ENCODE measurements around the gene HOXD8. TPM values are rescaled to one million over a fixed set of nuclear protein-coding genes. Genes with fewer than 3 reads are reported as not detected.

Gene HOXD8
- total RNA-seq, 3 donors from 2014 or later: 10.5 to 36.1 (median 13.8) TPM

DNA sequence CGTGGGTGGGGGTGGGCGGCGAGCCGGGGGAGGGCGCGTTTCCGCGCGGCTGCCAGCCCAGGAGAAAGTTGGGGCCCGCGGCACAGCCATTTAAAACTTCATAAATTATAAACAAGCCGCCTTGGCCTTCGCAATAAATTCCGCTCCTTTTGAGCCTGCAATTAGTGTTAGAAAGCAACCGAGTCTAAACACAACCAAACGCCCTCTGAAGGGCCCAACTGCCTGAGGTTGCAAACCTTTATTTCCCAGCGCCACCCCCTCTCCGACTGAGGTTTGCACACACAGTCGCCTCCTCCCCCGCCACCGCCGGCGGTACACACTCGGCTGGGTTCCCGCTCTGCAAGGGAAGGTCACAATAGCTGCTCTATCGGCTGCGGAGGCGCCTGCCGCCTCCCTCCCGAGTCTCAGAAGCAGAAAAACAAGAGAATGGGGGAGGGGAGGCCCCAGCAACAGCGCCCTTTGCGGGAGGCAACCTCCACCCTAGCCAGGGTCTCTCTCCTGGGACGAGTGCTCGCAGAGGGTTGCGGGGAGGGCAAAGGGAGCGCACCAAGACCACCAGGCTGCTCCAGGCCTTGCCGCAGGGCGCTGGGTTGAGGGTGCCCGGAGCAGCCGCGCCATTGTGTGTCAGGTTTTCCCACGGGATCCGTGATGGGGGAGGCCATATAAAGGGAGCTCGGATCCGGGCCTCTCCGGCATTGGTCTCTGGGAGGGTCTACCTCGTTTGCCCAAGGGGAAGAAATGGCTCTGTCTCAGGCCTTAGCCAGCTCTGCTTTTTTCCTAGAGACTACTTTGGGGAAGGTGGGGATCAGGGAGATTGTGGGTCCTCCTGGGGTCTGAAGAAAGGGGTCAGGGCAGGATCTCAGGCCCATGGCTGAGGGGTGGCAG, 45.6 kb downstream of the HOXD8 start:
- DNase-seq (ENCODE audit: low spot score in 2 of 2): no peak
- intact Hi-C loops (cut with DNase I; ENCODE audit: low total_unique reads): no loop called here
- Histone ChIP-seq H3K9me3 (no peaks in the 10 kb centered on the region), H3K4me3 (peak overlapping the region in 2 of 3 donors; percentile 13 to 31), H3K36me3 (no peaks in the 10 kb centered on the region), H3K4me1 (no peaks in the 10 kb centered on the region), H3K27me3 (peaks cover 2 to 92% of the 10 kb centered on the region in 2 donors), H3K27ac (peak overlapping the region in 1 of 2 donors; percentile 19)
- TF ChIP-seq POLR2AphosphoS5 (IDR thresholded peaks at IDR 0.05) (no peak), POLR2A (IDR thresholded peaks at IDR 0.05) (no peak)
- TF ChIP-seq, protein P1, sequence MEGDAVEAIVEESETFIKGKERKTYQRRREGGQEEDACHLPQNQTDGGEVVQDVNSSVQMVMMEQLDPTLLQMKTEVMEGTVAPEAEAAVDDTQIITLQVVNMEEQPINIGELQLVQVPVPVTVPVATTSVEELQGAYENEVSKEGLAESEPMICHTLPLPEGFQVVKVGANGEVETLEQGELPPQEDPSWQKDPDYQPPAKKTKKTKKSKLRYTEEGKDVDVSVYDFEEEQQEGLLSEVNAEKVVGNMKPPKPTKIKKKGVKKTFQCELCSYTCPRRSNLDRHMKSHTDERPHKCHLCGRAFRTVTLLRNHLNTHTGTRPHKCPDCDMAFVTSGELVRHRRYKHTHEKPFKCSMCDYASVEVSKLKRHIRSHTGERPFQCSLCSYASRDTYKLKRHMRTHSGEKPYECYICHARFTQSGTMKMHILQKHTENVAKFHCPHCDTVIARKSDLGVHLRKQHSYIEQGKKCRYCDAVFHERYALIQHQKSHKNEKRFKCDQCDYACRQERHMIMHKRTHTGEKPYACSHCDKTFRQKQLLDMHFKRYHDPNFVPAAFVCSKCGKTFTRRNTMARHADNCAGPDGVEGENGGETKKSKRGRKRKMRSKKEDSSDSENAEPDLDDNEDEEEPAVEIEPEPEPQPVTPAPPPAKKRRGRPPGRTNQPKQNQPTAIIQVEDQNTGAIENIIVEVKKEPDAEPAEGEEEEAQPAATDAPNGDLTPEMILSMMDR (IDR thresholded peaks at IDR 0.05): no peak

DNA sequence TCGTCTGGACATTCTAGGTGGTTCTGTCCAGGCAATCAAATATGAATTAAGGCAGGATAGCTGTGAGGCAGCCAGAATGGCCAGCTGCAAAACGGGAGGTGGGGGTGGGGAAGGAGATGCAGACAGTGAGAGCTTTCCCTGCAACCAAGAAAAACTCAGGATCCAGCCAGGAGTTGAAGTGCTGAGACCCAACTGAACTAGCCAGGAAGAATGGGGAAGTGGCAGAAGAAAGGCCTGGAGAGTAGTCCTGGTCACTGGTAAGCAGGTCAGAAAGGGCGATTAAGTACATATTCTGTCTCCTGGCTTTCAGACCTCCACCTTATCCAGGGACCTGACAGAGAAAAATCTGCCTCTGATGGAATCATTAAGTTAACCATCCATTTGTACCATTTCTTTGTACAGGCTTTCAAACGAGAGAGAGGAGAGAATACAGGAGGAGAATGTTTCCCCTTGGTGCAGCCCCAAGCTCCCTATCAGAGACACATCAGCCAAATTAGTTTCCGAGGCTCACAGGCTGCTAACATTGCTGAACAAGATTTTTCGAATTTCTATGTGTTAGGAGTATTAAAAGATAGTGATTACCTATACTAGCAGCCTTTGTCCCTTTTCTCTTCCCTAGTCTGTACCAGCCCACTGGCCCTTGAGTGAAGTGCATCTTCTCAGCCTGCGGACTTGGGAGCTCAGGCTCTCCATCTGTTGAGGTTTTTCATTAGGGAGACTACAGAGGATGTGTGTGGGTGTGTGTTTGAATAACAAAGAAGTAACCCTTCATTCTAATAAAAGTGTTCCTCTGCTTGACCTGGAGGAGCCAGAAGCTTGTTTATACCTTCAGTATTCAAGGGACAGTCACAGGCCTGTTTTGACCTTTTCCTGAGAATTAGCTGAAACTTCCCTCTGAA, 46.5 kb downstream of the HOXD8 start:
- H3K27ac ChIP-seq: peak overlapping the region in 1 of 2 donors; percentile 19
- no peaks in the 10 kb centered on the region for H3K36me3 ChIP-seq
- no peaks in the 10 kb centered on the region for H3K4me1 ChIP-seq
- no peaks in the 10 kb centered on the region for H3K9me3 ChIP-seq
- DNase-seq (ENCODE audit: low spot score in 2 of 2): no peak
- TF ChIP-seq POLR2AphosphoS5 (IDR thresholded peaks at IDR 0.05): no peak
- no peak for TF ChIP-seq POLR2A (IDR thresholded peaks at IDR 0.05)
- TF ChIP-seq, protein P1 (IDR thresholded peaks at IDR 0.05): no peak
- peaks cover 2 to 89% of the 10 kb centered on the region in 2 donors for H3K27me3 ChIP-seq
- intact Hi-C loops (cut with DNase I; ENCODE audit: low total_unique reads): no loop called here
- H3K4me3 ChIP-seq: no peak overlapping the region

DNA sequence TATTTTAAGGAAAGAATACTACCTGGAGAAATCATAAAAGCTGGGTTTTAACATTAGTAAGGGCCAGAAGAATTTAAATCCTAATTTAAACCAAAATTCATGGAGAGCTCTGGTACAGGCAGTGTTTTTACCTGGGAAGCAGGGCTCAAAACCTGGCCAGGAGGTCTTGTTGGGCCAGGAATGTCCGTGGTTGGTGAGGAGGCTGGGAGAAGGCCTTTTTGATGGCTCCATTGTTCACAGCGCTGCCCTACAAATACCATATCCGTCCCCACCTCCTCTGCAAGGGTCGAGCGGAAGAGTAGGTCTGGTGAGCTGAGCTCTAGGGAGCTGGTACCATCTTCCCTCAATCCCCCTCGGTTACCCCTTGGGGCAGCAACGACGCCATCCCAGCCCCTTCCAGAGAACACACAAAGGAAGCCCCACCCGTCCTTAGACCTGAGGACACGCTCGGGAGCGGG, 48.1 kb downstream of the HOXD8 start:
- intact Hi-C loops (cut with DNase I; ENCODE audit: low total_unique reads): no loop called here
- Histone ChIP-seq H3K27ac (peak overlapping the region in 1 of 2 donors; percentile 41), H3K4me1 (no peaks in the 10 kb centered on the region), H3K9me3 (no peaks in the 10 kb centered on the region), H3K4me3 (peak overlapping the region; percentile 40 to 51 (median 42)), H3K27me3 (peaks cover 2 to 73% of the 10 kb centered on the region in 2 donors), H3K36me3 (no peaks in the 10 kb centered on the region)
- no peak for DNase-seq (ENCODE audit: low spot score in 2 of 2)
- TF ChIP-seq, protein P1 (IDR thresholded peaks at IDR 0.05): no peak
- TF ChIP-seq POLR2A (IDR thresholded peaks at IDR 0.05) (no peak), POLR2AphosphoS5 (IDR thresholded peaks at IDR 0.05) (no peak)

DNA sequence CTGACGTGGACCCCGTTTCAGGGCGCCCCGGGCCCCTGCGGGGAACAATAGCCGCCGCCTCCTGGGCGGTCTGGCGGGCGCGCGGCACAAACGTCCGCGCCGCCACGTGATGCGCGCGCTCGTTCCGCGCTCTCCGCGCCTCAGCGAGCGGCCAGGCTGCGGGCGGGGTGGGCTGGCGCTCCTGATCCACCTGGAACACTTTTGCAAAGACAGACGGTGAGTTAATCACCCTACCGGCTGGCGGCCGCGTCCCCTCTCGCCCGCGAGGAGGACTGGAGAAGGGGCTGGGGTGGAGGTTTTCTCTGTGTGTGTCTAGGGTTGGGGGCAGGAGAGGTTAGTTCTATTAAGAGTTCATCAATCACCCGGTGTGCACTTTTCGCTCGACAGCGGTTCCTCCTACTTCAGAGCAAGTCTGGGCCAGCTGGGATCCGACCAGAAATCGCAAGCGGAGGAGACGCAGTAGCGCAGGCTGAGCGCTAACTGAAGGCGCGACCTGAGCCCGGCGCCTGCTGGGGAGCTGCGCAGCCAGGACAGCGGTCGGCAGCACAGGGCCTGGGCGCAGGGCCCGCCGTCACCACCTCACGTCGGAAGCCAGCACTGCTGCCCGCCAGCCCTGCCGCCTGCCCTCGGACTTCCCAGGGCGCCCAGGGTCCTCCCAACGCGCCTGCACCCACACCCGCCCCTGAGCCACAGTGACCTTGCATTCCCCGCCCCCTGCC, 48.7 kb downstream of the HOXD8 start:
- H3K27ac ChIP-seq: peak overlapping the region in 1 of 2 donors; percentile 41
- intact Hi-C loops (cut with DNase I; ENCODE audit: low total_unique reads): no loop called here
- peaks cover 2 to 67% of the 10 kb centered on the region in 2 donors for H3K27me3 ChIP-seq

More for the DNA sequence above, 48.7 kb downstream of the HOXD8 start:
- Histone ChIP-seq H3K36me3 (no peaks in the 10 kb centered on the region), H3K9me3 (no peaks in the 10 kb centered on the region), H3K4me3 (peak overlapping the region; percentile 40 to 51 (median 42)), H3K4me1 (no peaks in the 10 kb centered on the region)
- TF ChIP-seq POLR2A (IDR thresholded peaks at IDR 0.05): no peak
- no peak for TF ChIP-seq POLR2AphosphoS5 (IDR thresholded peaks at IDR 0.05)
- TF ChIP-seq, protein P1 (IDR thresholded peaks at IDR 0.05): no peak
- no peak for DNase-seq (ENCODE audit: low spot score in 2 of 2)
